DOHH2 (cell line): ENCODE data around the gene PSAT1.

Experiments used
- H3F3A ChIP-seq: fragments of 200-600 bp; sonication (generic), shearing (Covaris generic); 2 replicates; pipeline ENCODE4 v1.6.0; 2016; ENCODE audit warnings: antibody characterized with exemption, mild to moderate bottlenecking; ENCODE audit not compliant: control insufficient read depth, insufficient read depth
- H3K27ac ChIP-seq: fragments of 200-600 bp; sonication (generic); 2 replicates; pipeline ENCODE4 v1.5.1; 2014; ENCODE audit warnings: low read depth, mild to moderate bottlenecking, low read length, moderate library complexity
- H3K27me3 ChIP-seq: fragments of 200-600 bp; sonication (generic); 2 replicates; pipeline ENCODE4 v1.6.1; 2014; ENCODE audit warnings: mild to moderate bottlenecking, low read length, mixed read lengths; ENCODE audit not compliant: control insufficient read depth
- H3K36me3 ChIP-seq: fragments of 200-600 bp; sonication (generic); 2 replicates; pipeline ENCODE4 v1.6.1; 2014; ENCODE audit warnings: mild to moderate bottlenecking, low read length, moderate library complexity, mixed read lengths; ENCODE audit not compliant: control insufficient read depth
- H3K4me1 ChIP-seq: fragments of 200-600 bp; sonication (generic); 2 replicates; pipeline ENCODE4 v1.6.1; 2014; ENCODE audit warnings: mild to moderate bottlenecking, low read length, mixed read lengths; ENCODE audit not compliant: control insufficient read depth
- H3K4me2 ChIP-seq: fragments of 200-600 bp; sonication (generic); 2 replicates; pipeline ENCODE4 v1.6.0; 2014; ENCODE audit warnings: mild to moderate bottlenecking, low read length, moderate library complexity
- H3K4me3 ChIP-seq: fragments of 200-600 bp; sonication (generic); 2 replicates; pipeline ENCODE4 v1.5.1; 2014; ENCODE audit warnings: mild to moderate bottlenecking, low read length, mixed read lengths
- H3K79me2 ChIP-seq: fragments of 200-600 bp; sonication (generic); 2 replicates; pipeline ENCODE4 v1.6.1; 2014; ENCODE audit warnings: mild to moderate bottlenecking, low read length, mixed read lengths; ENCODE audit not compliant: control insufficient read depth
- H3K9me2 ChIP-seq: fragments of 200-600 bp; sonication (generic); replicated peaks from 2 replicates; pipeline ENCODE4 v1.6.1; 2014; ENCODE audit warnings: mild to moderate bottlenecking, low read length, mixed read lengths; ENCODE audit not compliant: control insufficient read depth
- H3K9me3 ChIP-seq: fragments of 200-600 bp; sonication (generic); 2 replicates; pipeline ENCODE4 v1.6.1; 2014; ENCODE audit warnings: antibody characterized with exemption, low read length, mixed read lengths; ENCODE audit not compliant: control insufficient read depth, insufficient read depth
- H4K20me1 ChIP-seq: fragments of 200-600 bp; sonication (generic); 2 replicates; pipeline ENCODE4 v1.6.0; 2014; ENCODE audit warnings: low read depth, mild to moderate bottlenecking, antibody characterized with exemption, low read length, moderate library complexity; ENCODE audit not compliant: control insufficient read depth, insufficient read depth
- CTCF ChIP-seq: fragments of 200-600 bp; sonication (generic); IDR thresholded peaks from one replicate; pipeline ENCODE4 v1.5.1; 2014; ENCODE audit warnings: antibody characterized with exemption, mild to moderate bottlenecking, low read depth, low read length; ENCODE audit not compliant: poor library complexity, severe bottlenecking
- EZH2phosphoT487 ChIP-seq: fragments of 200-600 bp; sonication (generic); IDR thresholded peaks from 2 replicates; pipeline ENCODE4 v1.6.1; 2017; ENCODE audit warnings: borderline replicate concordance, mild to moderate bottlenecking, antibody characterized with exemption, low read length, moderate library complexity, mixed read lengths

The PSAT1 gene

GRCh38 chr9:78273761-78274160 lies 23.2 kb upstream of the PSAT1 start:
- no peaks in the 10 kb centered on the region for H3K9me2 ChIP-seq
- no peaks in the 10 kb centered on the region for H3K79me2 ChIP-seq
- H4K20me1 ChIP-seq: no peaks in the 10 kb centered on the region
- no peaks in the 10 kb centered on the region for H3K9me3 ChIP-seq
- TF ChIP-seq EZH2phosphoT487 (no peak), CTCF (no peak)
- H3K27ac ChIP-seq: no peak overlapping the region
- H3K4me3 ChIP-seq: no peak overlapping the region
- H3F3A ChIP-seq: no peaks in the 10 kb centered on the region
- H3K4me1 ChIP-seq: no peaks in the 10 kb centered on the region
- peaks cover 41% of the 10 kb centered on the region for H3K36me3 ChIP-seq
- no peaks in the 10 kb centered on the region for H3K27me3 ChIP-seq
- H3K4me2 ChIP-seq: no peak overlapping the region

- Histone ChIP-seq H3K4me1 (no peaks in the 10 kb centered on the region), H3K27me3 (no peaks in the 10 kb centered on the region), H4K20me1 (no peaks in the 10 kb centered on the region), H3K4me2 (no peak overlapping the region), H3K9me2 (no peaks in the 10 kb centered on the region), H3K9me3 (no peaks in the 10 kb centered on the region), H3K4me3 (no peak overlapping the region), H3K79me2 (no peaks in the 10 kb centered on the region), H3K27ac (no peak overlapping the region), H3F3A (no peaks in the 10 kb centered on the region), H3K36me3 (peaks cover 4% of the 10 kb centered on the region; the same call in 1 of the 2 replicates)
- TF ChIP-seq EZH2phosphoT487 (no peak), CTCF (no peak)
Observed at GRCh38 chr9:78278177-78278777, 18.6 kb upstream of the PSAT1 start.

GRCh38 chr9:78278801-78279200 lies 18.1 kb upstream of the PSAT1 start:
- peaks cover 4% of the 10 kb centered on the region; the same call in 1 of the 2 replicates for H3K36me3 ChIP-seq
- H3K79me2 ChIP-seq: no peaks in the 10 kb centered on the region
- H3F3A ChIP-seq: no peaks in the 10 kb centered on the region
- H3K4me1 ChIP-seq: no peaks in the 10 kb centered on the region
- no peak overlapping the region for H3K4me3 ChIP-seq
- no peaks in the 10 kb centered on the region for H3K27me3 ChIP-seq
- no peaks in the 10 kb centered on the region for H3K9me3 ChIP-seq
- no peak for TF ChIP-seq CTCF
- TF ChIP-seq EZH2phosphoT487: no peak
- H3K4me2 ChIP-seq: no peak overlapping the region
- H3K9me2 ChIP-seq: no peaks in the 10 kb centered on the region
- no peak overlapping the region for H3K27ac ChIP-seq
- no peaks in the 10 kb centered on the region for H4K20me1 ChIP-seq
